Lung (tissue), 12 donors: ENCODE measurements around the gene ZNF862. TPM values are rescaled to one million over a fixed set of nuclear protein-coding genes. Genes with fewer than 3 reads are reported as not detected.
A peak's percentile ranks its signal among the peaks of the same experiment; 100 is the strongest.

Experiments
- ATAC-seq: fragments of 200-7000 bp; cut with Tn5 transposase; one replicate; pipeline ENCODE4 v1.9.1; 2020; ENCODE audit warnings: moderate number of reproducible peaks; ENCODE audit not compliant: insufficient read depth, low FRiP score
- DNase-seq, 3 donors: peaks; one replicate each; pipeline ENCODE4 v3.0.0-alpha.2; 2013 to 2017
- H3K27ac ChIP-seq, 2 donors: one replicate each; pipeline ENCODE4 v1.5.1; 2013; ENCODE audit warnings: mild to moderate bottlenecking in 2 of 2, moderate library complexity in 2 of 2, control low read depth in 1 of 2, inconsistent platforms in 1 of 2, low read depth in 1 of 2, low read length in 1 of 2
- H3K27me3 ChIP-seq, 3 donors: one replicate each; pipeline ENCODE4 v1.5.1; 2013; ENCODE audit warnings: low read length in 2 of 3; ENCODE audit not compliant: control insufficient read depth in 3 of 3, insufficient read depth in 3 of 3
- H3K36me3 ChIP-seq, 4 donors: one replicate each; pipeline ENCODE4 v1.5.1; 2013; ENCODE audit warnings: low read length in 4 of 4, mild to moderate bottlenecking in 1 of 4, moderate library complexity in 1 of 4; ENCODE audit not compliant: control insufficient read depth in 4 of 4, insufficient read depth in 4 of 4
- H3K4me1 ChIP-seq, 5 donors: one replicate each; pipeline ENCODE4 v1.5.1; 2013; ENCODE audit warnings: low read length in 5 of 5, mild to moderate bottlenecking in 2 of 5, moderate library complexity in 1 of 5; ENCODE audit not compliant: control insufficient read depth in 5 of 5, insufficient read depth in 5 of 5
- H3K4me3 ChIP-seq: one replicate; pipeline ENCODE4 v1.5.1; 2013; ENCODE audit warnings: mild to moderate bottlenecking, control low read depth, moderate library complexity
- H3K9ac ChIP-seq, 2 donors: one replicate each; pipeline ENCODE4 v1.5.1; 2013; ENCODE audit warnings: low read length in 2 of 2, control low read depth in 1 of 2; ENCODE audit not compliant: insufficient read depth in 1 of 2
- H3K9me3 ChIP-seq, 4 donors: one replicate each; pipeline ENCODE4 v1.5.1; 2013; ENCODE audit warnings: low read length in 3 of 4, mild to moderate bottlenecking in 1 of 4, moderate library complexity in 1 of 4; ENCODE audit not compliant: control insufficient read depth in 4 of 4, insufficient read depth in 3 of 4
- WGBS, 2 donors: extraction: QIAGEN DNeasy Blood & Tissue Kit; methylation state at CpG; one replicate each; pipeline ENCODE4 v1.1.7; 2013; 5-methylcytosine and 5-hydroxymethylcytosine counted together
- polyA plus RNA-seq, 2 donors: library from polyadenylated mRNA; stranded (reverse); fragments of 200-250 nt; gene quantifications; one replicate each; pipeline ENCODE4 v1.2.1, GENCODE V29; 2013
- total RNA-seq, 2 donors: library from RNA; depleted of rRNA in 1 of 2; stranded (reverse); fragments of >200 nt in 1 of 2; gene quantifications; one replicate each; pipeline ENCODE4 v1.2.1, GENCODE V29; 2014 to 2021
- TF ChIP-seq, protein P1 (sequence below): IDR thresholded peaks from 2 replicates; pipeline ENCODE4 v1.5.1; 2012; ENCODE audit warnings: mild to moderate bottlenecking; ENCODE audit errors: control extremely low read depth, extremely low read depth
- donor health status: control.
- donor health status: control.
- donor health status: Bipolar disorder and iron deficiency.
- donor health status: healthy.
- donor health status: DM: yes; HTN: yes; CAD: no.

Gene ZNF862
- total and polyA plus RNA-seq, 4 donors, result 5.2 to 22.1 (median 10.0) TPM

- no peak overlapping the region for H3K4me3 ChIP-seq
- no peak overlapping the region for H3K9ac ChIP-seq
- 66 to 88% methylated on average over 4 of the region's 4 CpGs for WGBS, 2 donors
- no peaks in the 10 kb centered on the region for H3K27me3 ChIP-seq
- DNase-seq (no peak), ATAC-seq (peak; percentile 68)
- H3K36me3 ChIP-seq, result peaks cover 0 to 8% (median 0%) of the 10 kb centered on the region in 4 donors
- TF ChIP-seq, protein P1, sequence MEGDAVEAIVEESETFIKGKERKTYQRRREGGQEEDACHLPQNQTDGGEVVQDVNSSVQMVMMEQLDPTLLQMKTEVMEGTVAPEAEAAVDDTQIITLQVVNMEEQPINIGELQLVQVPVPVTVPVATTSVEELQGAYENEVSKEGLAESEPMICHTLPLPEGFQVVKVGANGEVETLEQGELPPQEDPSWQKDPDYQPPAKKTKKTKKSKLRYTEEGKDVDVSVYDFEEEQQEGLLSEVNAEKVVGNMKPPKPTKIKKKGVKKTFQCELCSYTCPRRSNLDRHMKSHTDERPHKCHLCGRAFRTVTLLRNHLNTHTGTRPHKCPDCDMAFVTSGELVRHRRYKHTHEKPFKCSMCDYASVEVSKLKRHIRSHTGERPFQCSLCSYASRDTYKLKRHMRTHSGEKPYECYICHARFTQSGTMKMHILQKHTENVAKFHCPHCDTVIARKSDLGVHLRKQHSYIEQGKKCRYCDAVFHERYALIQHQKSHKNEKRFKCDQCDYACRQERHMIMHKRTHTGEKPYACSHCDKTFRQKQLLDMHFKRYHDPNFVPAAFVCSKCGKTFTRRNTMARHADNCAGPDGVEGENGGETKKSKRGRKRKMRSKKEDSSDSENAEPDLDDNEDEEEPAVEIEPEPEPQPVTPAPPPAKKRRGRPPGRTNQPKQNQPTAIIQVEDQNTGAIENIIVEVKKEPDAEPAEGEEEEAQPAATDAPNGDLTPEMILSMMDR, result no peak
- H3K27ac ChIP-seq, result no peak overlapping the region
- H3K9me3 ChIP-seq, result no peaks in the 10 kb centered on the region
- peaks cover 0 to 11% (median 4%) of the 10 kb centered on the region in 5 donors for H3K4me1 ChIP-seq
Measured at GRCh38 chr7:149884016-149884415, 45.8 kb downstream of the ZNF862 start.

DNA sequence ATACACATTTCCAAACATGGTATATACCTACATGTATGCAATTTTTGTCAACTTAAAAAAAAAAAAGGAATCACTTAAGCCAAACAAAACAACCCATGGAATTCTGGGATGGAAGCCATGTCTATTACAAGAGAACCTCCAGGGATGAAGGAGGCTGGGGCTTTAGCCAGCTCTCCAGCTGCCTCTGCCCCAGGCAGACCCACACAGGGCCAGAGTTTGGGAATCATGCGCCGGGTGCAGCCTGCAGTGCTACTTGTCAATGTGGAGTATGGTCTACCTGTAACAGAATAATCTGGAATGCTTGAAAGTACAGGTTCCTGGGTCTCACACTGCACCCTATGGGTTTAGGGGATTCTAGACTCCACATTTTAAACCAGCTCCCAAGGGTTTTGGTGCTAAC, 46.4 kb downstream of the ZNF862 start:
- Histone ChIP-seq H3K9ac (no peak overlapping the region), H3K9me3 (no peaks in the 10 kb centered on the region), H3K4me3 (no peak overlapping the region), H3K36me3 (peaks cover 0 to 4% (median 0%) of the 10 kb centered on the region in 4 donors), H3K4me1 (peaks cover 0 to 11% (median 4%) of the 10 kb centered on the region in 5 donors), H3K27me3 (no peaks in the 10 kb centered on the region), H3K27ac (no peak overlapping the region)
- DNase-seq (peak in 1 of 3 donors; percentile 46), ATAC-seq (no peak)
- TF ChIP-seq, protein P1, result no peak
- WGBS, 2 donors, result 82 to 91% methylated on average over 2 of the region's 2 CpGs

- no peak for DNase-seq
- Histone ChIP-seq H3K27ac (no peak overlapping the region), H3K36me3 (peaks cover 0 to 2% (median 0%) of the 10 kb centered on the region in 4 donors), H3K27me3 (no peaks in the 10 kb centered on the region), H3K4me3 (no peak overlapping the region), H3K4me1 (peaks cover 0 to 8% (median 4%) of the 10 kb centered on the region in 5 donors), H3K9me3 (no peaks in the 10 kb centered on the region), H3K9ac (no peak overlapping the region)
- WGBS, 2 donors, result 89 to 90% methylated on average over 13 of the region's 13 CpGs
- ATAC-seq, result no peak
- TF ChIP-seq, protein P1, result no peak
Measured at GRCh38 chr7:149885191-149886017, 47.2 kb downstream of the ZNF862 start.
